CMK (cell line): ENCODE measurements around the gene ARL5C.
"Not testable (repeated sequence)": the region's sequence is repeated elsewhere in the genome, so short reads cannot be mapped to it uniquely, and the experiment has no call there.

Source experiments
- DNase-seq: peaks from one replicate; pipeline ENCODE4 v3.0.0-alpha.2; 2010; ENCODE audit warnings: low read depth

The ARL5C gene

GRCh38 chr17:39141294-39141693, 24.7 kb downstream of the ARL5C start:
- no peak for DNase-seq

- DNase-seq: no peak
Observed at GRCh38 chr17:39139561-39139960, 26.4 kb downstream of the ARL5C start.

GRCh38 chr17:39139161-39139511, 26.8 kb downstream of the ARL5C start:
- DNase-seq: no peak

- no peak for DNase-seq
Observed at GRCh38 chr17:39138431-39139160, 27.4 kb downstream of the ARL5C start.

- DNase-seq: no peak
Observed at GRCh38 chr17:39134878-39135277, 31.1 kb downstream of the ARL5C start.

GRCh38 chr17:39132192-39132610, 33.8 kb downstream of the ARL5C start:
- no peak for DNase-seq

- no peak for DNase-seq
Observed at GRCh38 chr17:39131616-39132015, 34.3 kb downstream of the ARL5C start.

- no peak for DNase-seq
Observed at GRCh38 chr17:39130205-39130604, 35.8 kb downstream of the ARL5C start.

GRCh38 chr17:39129544-39129943, 36.4 kb downstream of the ARL5C start:
- DNase-seq: not testable (repeated sequence)

GRCh38 chr17:39126436-39126835, 39.5 kb downstream of the ARL5C start:
- no peak for DNase-seq

- DNase-seq: no peak
Observed at GRCh38 chr17:39125143-39125875, 40.7 kb downstream of the ARL5C start.

GRCh38 chr17:39123627-39124026, 42.3 kb downstream of the ARL5C start:
- DNase-seq: no peak

GRCh38 chr17:39122991-39123390, 43.0 kb downstream of the ARL5C start:
- DNase-seq: no peak

GRCh38 chr17:39121919-39122318, 44.0 kb downstream of the ARL5C start:
- not testable (repeated sequence) for DNase-seq

- DNase-seq: no peak
Observed at GRCh38 chr17:39118674-39119419, 47.1 kb downstream of the ARL5C start.

- DNase-seq: no peak
Observed at GRCh38 chr17:39116224-39116623, 49.7 kb downstream of the ARL5C start.

- no peak for DNase-seq
Observed at GRCh38 chr17:39115135-39115534, 50.8 kb downstream of the ARL5C start.

GRCh38 chr17:39114723-39115122, 51.2 kb downstream of the ARL5C start:
- DNase-seq: no peak

- no peak for DNase-seq
Observed at GRCh38 chr17:39113871-39114270, 52.1 kb downstream of the ARL5C start.

- no peak for DNase-seq
Observed at GRCh38 chr17:39110435-39111136, 55.4 kb downstream of the ARL5C start.

GRCh38 chr17:39108461-39109375, 57.2 kb downstream of the ARL5C start:
- DNase-seq: no peak
